Right atrium auricular region (tissue), 2 donors: ENCODE measurements around the gene DYNLRB1. TPM values are rescaled to one million over a fixed set of nuclear protein-coding genes. Genes with fewer than 3 reads are reported as not detected.

Source experiments
- DNase-seq: peaks from one replicate; pipeline ENCODE4 v3.0.0-alpha.2; 2019; ENCODE audit warnings: low spot score
- H3K27ac ChIP-seq, 2 donors: fragments of 200-600 bp; sonication (generic); 1 replicate in 1 of 2; 2 replicates in 1 of 2; pipeline ENCODE4 v1.5.1; 2016 to 2019
- H3K27me3 ChIP-seq, 2 donors: fragments of 200-600 bp; sonication (generic); one replicate each; pipeline versions ENCODE4 v1.5.1 to v1.6.0; 2017 to 2019
- H3K36me3 ChIP-seq: fragments of 200-600 bp; sonication (generic); one replicate; pipeline ENCODE4 v1.5.1; 2016
- H3K4me1 ChIP-seq, 2 donors: fragments of 200-600 bp; sonication (generic); one replicate each; pipeline versions ENCODE4 v1.5.1 to v1.6.0; 2017 to 2019
- H3K4me3 ChIP-seq, 2 donors: fragments of 200-600 bp; sonication (generic); 1 replicate in 1 of 2; 2 replicates in 1 of 2; pipeline ENCODE4 v1.5.1; 2017 to 2019; ENCODE audit warnings: mild to moderate bottlenecking in 1 of 2, moderate library complexity in 1 of 2
- H3K9me3 ChIP-seq, 2 donors: fragments of 200-600 bp; sonication (generic); one replicate each; pipeline ENCODE4 v1.5.1; 2019
- CTCF ChIP-seq, 2 donors: fragments of 200-600 bp; sonication (generic); IDR thresholded peaks; one replicate each; pipeline ENCODE4 v1.5.1; 2019; ENCODE audit warnings: antibody characterized with exemption in 2 of 2
- total RNA-seq, 2 donors: library from RNA; depleted of rRNA; stranded (reverse); fragments of >200 nt; gene quantifications; one replicate each; pipeline ENCODE4 v1.1.0, GENCODE V29; 2016

DYNLRB1 gene
- total RNA-seq, 2 donors from 2014 or later = 189 to 252 TPM

- no peak for DNase-seq
- H3K9me3 ChIP-seq = no peaks in the 10 kb centered on the region
- no peak overlapping the region for H3K27ac ChIP-seq
- H3K36me3 ChIP-seq = no peaks in the 10 kb centered on the region
- no peaks in the 10 kb centered on the region for H3K27me3 ChIP-seq
- H3K4me3 ChIP-seq = no peak overlapping the region
- no peak for TF ChIP-seq CTCF (IDR thresholded peaks at IDR 0.05)
- no peaks in the 10 kb centered on the region for H3K4me1 ChIP-seq
These were observed 33.2 kb downstream of the DYNLRB1 start for GRCh38 chr20:34549291-34549928.

GRCh38 chr20:34549929-34550305 is 33.7 kb downstream of the DYNLRB1 start:
- Histone ChIP-seq H3K27ac (no peak overlapping the region), H3K4me1 (no peaks in the 10 kb centered on the region), H3K9me3 (no peaks in the 10 kb centered on the region), H3K36me3 (no peaks in the 10 kb centered on the region), H3K27me3 (no peaks in the 10 kb centered on the region), H3K4me3 (no peak overlapping the region)
- DNase-seq = no peak
- no peak for TF ChIP-seq CTCF (IDR thresholded peaks at IDR 0.05)

GRCh38 chr20:34552569-34552968 is 36.3 kb downstream of the DYNLRB1 start:
- Histone ChIP-seq H3K27ac (no peak overlapping the region), H3K27me3 (no peaks in the 10 kb centered on the region), H3K9me3 (no peaks in the 10 kb centered on the region), H3K4me3 (no peak overlapping the region), H3K4me1 (peaks cover 0 to under 1% of the 10 kb centered on the region in 2 donors), H3K36me3 (no peaks in the 10 kb centered on the region)
- DNase-seq = no peak
- no peak for TF ChIP-seq CTCF (IDR thresholded peaks at IDR 0.05)

- no peak for DNase-seq
These were observed 37.2 kb downstream of the DYNLRB1 start for GRCh38 chr20:34553366-34553867.

GRCh38 chr20:34557936-34558319 is 41.7 kb downstream of the DYNLRB1 start:
- Histone ChIP-seq H3K4me3 (peak overlapping the region; percentile 62 to 92), H3K27ac (peak overlapping the region; percentile 90 to 97), H3K4me1 (peaks cover 0 to 6% of the 10 kb centered on the region in 2 donors), H3K27me3 (no peaks in the 10 kb centered on the region), H3K36me3 (peaks cover 3% of the 10 kb centered on the region), H3K9me3 (no peaks in the 10 kb centered on the region)
- DNase-seq = no peak
- no peak for TF ChIP-seq CTCF (IDR thresholded peaks at IDR 0.05)

More at GRCh38 chr20:34553366-34553867, 37.2 kb downstream of the DYNLRB1 start:
- Histone ChIP-seq H3K4me3 (no peak overlapping the region), H3K27ac (peak overlapping the region in 1 of 2 donors; percentile 22), H3K27me3 (no peaks in the 10 kb centered on the region), H3K36me3 (no peaks in the 10 kb centered on the region), H3K4me1 (peaks cover 0 to 6% of the 10 kb centered on the region in 2 donors), H3K9me3 (no peaks in the 10 kb centered on the region)
- TF ChIP-seq CTCF (IDR thresholded peaks at IDR 0.05) = no peak
